Measurements from ENCODE around the gene DPF1.
A peak's percentile ranks its signal among the peaks of the same experiment; 100 is the strongest.

Gene DPF1

DNA sequence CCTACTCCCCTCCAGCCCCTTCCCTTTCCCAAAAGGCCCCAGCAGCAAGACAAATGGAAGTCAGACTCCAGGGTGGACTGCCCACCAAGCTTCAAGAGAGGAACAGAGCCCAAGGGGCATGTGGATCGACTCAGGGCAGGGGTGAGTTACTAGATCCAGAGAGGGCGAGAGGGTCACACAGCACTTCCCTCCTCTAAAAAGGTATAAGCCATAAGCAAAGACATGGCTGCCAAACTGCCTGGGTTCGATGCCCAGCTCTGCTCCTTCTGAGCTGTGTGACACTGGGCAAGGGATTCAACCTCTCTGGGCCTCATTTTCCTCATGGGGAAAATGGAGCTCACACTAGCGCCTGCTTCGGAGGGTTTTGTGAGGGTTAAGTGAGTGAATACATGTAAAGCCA is 28.4 kb upstream of the DPF1 start (continued):
- TF ChIP-seq CSDC2 (CRISPR knock-in tag; IDR thresholded peaks at IDR 0.05) (no peak), PPARA (CRISPR knock-in tag; IDR thresholded peaks at IDR 0.05; ENCODE audit: borderline replicate concordance) (no peak), ZNF565 (CRISPR knock-in tag; conservative IDR thresholded peaks at IDR 0.05; ENCODE audit: low read depth) (no peak), ESRRG (CRISPR knock-in tag; IDR thresholded peaks at IDR 0.05) (no peak), GLIS3 (CRISPR knock-in tag; IDR thresholded peaks at IDR 0.05) (no peak), SNAI2 (CRISPR knock-in tag; IDR thresholded peaks at IDR 0.05) (no peak), TOX (CRISPR knock-in tag; IDR thresholded peaks at IDR 0.05; ENCODE audit: borderline replicate concordance) (no peak)

DNA sequence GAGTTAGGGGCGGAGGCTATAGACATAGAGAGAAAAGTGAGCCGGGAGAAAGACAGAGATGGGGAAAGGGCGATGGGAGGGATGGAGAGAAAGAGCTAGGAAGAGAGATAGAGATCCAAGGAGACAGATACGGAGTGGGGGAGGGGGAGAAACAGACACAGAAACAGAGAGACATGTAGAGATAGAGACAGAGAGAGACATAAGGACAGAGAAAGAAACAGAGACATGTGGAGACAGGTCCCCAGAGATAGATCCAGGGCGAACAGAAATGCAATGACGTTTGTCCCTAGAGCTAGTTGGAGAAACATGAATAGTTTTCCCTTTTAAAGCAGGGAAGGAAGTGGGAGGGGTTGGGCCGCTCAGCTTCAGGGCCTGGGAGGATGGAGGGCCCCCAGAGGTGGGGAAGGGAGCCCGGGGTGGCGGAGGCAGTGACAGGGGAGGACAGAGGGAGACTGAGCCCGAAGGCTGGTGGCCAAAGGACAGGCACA is 27.6 kb upstream of the DPF1 start:
- no peak for TF ChIP-seq TOX (CRISPR knock-in tag; IDR thresholded peaks at IDR 0.05; ENCODE audit: borderline replicate concordance)
- no peak for TF ChIP-seq ZNF8 (CRISPR knock-in tag; IDR thresholded peaks at IDR 0.05)
- ATAC-seq = no peak

DNA sequence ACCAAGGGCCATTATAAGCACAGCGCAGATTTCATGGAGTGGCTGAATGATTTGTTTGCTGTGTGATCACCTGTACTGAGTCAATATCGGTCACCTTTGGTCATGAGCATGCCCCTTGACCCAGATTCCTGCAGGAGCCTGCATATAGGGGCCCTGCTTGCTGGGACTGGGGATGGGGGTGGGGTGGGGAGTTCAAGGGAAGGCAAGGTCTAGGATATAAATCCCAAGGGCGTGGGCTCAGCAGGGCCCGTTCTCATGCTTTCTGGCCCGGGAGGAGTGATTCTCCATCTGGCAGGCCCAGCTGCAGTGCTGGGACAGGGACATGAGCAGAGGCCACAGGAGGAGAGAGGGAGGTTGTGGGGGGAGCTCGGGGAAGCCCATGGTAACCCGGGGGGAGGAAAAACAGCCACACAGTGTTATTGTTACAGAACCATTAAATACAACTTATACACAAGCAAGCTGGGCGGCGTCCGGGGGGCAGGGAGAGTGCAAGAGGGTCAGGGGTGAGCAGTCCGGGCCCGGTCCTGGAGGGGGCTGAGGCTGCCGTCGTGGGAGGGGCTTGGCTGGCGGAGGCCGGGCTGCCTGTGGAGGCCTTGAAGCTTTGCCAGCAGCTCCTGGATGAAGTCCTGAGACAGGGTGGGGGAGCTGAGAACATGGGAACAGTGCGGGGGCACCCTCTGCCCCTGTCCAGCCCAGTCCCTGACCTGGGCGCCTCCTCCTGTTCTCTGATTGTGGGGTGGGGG is 27.0 kb upstream of the DPF1 start:
- TF ChIP-seq ESRRG (CRISPR knock-in tag; IDR thresholded peaks at IDR 0.05) = no peak
- no peak for TF ChIP-seq TOX (CRISPR knock-in tag; IDR thresholded peaks at IDR 0.05; ENCODE audit: borderline replicate concordance)
- TF ChIP-seq GLIS3 (CRISPR knock-in tag; IDR thresholded peaks at IDR 0.05) = no peak
- TF ChIP-seq SNAI2 (CRISPR knock-in tag; IDR thresholded peaks at IDR 0.05) = no peak
- TF ChIP-seq, protein P1, sequence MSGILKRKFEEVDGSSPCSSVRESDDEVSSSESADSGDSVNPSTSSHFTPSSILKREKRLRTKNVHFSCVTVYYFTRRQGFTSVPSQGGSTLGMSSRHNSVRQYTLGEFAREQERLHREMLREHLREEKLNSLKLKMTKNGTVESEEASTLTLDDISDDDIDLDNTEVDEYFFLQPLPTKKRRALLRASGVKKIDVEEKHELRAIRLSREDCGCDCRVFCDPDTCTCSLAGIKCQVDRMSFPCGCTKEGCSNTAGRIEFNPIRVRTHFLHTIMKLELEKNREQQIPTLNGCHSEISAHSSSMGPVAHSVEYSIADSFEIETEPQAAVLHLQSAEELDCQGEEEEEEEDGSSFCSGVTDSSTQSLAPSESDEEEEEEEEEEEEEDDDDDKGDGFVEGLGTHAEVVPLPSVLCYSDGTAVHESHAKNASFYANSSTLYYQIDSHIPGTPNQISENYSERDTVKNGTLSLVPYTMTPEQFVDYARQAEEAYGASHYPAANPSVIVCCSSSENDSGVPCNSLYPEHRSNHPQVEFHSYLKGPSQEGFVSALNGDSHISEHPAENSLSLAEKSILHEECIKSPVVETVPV (CRISPR knock-in tag; IDR thresholded peaks at IDR 0.05) = no peak
- TF ChIP-seq OSR1 (CRISPR knock-in tag; IDR thresholded peaks at IDR 0.05) = no peak
- no peak for TF ChIP-seq PPARA (CRISPR knock-in tag; IDR thresholded peaks at IDR 0.05; ENCODE audit: borderline replicate concordance)
- TF ChIP-seq, protein P2, sequence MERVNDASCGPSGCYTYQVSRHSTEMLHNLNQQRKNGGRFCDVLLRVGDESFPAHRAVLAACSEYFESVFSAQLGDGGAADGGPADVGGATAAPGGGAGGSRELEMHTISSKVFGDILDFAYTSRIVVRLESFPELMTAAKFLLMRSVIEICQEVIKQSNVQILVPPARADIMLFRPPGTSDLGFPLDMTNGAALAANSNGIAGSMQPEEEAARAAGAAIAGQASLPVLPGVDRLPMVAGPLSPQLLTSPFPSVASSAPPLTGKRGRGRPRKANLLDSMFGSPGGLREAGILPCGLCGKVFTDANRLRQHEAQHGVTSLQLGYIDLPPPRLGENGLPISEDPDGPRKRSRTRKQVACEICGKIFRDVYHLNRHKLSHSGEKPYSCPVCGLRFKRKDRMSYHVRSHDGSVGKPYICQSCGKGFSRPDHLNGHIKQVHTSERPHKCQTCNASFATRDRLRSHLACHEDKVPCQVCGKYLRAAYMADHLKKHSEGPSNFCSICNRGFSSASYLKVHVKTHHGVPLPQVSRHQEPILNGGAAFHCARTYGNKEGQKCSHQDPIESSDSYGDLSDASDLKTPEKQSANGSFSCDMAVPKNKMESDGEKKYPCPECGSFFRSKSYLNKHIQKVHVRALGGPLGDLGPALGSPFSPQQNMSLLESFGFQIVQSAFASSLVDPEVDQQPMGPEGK (CRISPR knock-in tag; IDR thresholded peaks at IDR 0.05; ENCODE audit: borderline replicate concordance) = no peak
- no peak for TF ChIP-seq CSDC2 (CRISPR knock-in tag; IDR thresholded peaks at IDR 0.05)
- no peak for TF ChIP-seq RARB (CRISPR knock-in tag; IDR thresholded peaks at IDR 0.05)
- TF ChIP-seq BACH2 (CRISPR knock-in tag; IDR thresholded peaks at IDR 0.05; ENCODE audit: borderline replicate concordance) = no peak
- TF ChIP-seq ARNTL (CRISPR knock-in tag; IDR thresholded peaks at IDR 0.05; ENCODE audit: borderline replicate concordance, low read depth) = no peak
- no peak for TF ChIP-seq ZFP3 (CRISPR knock-in tag; IDR thresholded peaks at IDR 0.05)
- TF ChIP-seq ZNF8 (CRISPR knock-in tag; IDR thresholded peaks at IDR 0.05) = no peak
- TF ChIP-seq, protein P3, sequence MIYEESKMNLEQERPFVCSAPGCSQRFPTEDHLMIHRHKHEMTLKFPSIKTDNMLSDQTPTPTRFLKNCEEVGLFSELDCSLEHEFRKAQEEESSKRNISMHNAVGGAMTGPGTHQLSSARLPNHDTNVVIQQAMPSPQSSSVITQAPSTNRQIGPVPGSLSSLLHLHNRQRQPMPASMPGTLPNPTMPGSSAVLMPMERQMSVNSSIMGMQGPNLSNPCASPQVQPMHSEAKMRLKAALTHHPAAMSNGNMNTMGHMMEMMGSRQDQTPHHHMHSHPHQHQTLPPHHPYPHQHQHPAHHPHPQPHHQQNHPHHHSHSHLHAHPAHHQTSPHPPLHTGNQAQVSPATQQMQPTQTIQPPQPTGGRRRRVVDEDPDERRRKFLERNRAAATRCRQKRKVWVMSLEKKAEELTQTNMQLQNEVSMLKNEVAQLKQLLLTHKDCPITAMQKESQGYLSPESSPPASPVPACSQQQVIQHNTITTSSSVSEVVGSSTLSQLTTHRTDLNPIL (CRISPR knock-in tag; IDR thresholded peaks at IDR 0.05; ENCODE audit: low read depth) = no peak
- TF ChIP-seq ZNF70 (CRISPR knock-in tag; IDR thresholded peaks at IDR 0.05) = no peak
- TF ChIP-seq, protein P4, sequence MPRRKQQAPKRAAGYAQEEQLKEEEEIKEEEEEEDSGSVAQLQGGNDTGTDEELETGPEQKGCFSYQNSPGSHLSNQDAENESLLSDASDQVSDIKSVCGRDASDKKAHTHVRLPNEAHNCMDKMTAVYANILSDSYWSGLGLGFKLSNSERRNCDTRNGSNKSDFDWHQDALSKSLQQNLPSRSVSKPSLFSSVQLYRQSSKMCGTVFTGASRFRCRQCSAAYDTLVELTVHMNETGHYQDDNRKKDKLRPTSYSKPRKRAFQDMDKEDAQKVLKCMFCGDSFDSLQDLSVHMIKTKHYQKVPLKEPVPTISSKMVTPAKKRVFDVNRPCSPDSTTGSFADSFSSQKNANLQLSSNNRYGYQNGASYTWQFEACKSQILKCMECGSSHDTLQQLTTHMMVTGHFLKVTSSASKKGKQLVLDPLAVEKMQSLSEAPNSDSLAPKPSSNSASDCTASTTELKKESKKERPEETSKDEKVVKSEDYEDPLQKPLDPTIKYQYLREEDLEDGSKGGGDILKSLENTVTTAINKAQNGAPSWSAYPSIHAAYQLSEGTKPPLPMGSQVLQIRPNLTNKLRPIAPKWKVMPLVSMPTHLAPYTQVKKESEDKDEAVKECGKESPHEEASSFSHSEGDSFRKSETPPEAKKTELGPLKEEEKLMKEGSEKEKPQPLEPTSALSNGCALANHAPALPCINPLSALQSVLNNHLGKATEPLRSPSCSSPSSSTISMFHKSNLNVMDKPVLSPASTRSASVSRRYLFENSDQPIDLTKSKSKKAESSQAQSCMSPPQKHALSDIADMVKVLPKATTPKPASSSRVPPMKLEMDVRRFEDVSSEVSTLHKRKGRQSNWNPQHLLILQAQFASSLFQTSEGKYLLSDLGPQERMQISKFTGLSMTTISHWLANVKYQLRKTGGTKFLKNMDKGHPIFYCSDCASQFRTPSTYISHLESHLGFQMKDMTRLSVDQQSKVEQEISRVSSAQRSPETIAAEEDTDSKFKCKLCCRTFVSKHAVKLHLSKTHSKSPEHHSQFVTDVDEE (CRISPR knock-in tag; IDR thresholded peaks at IDR 0.05) = no peak
- no peak for TF ChIP-seq TCF4 (CRISPR knock-in tag; IDR thresholded peaks at IDR 0.05; ENCODE audit: borderline replicate concordance)
- no peak for ATAC-seq

DNA sequence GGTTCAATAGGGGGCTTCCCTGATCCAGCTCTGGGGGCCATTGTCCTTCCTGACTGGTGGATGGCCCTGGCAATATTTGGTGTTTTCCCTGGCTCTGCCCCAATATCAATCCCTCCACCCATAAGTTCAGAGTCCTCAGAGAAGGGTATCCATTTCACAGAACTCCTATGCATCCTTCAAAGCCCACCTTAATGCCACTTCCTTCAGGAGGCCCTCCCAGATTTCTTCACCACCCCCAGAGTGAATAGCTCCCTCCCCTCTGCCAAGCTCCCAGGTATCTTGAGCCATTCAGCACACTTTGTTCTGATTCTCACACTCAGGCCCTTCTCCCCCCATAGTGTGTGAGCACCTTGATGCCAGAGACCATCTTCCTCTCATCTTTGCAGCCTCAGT is 26.4 kb upstream of the DPF1 start:
- ATAC-seq = no peak
- TF ChIP-seq TCF4 (CRISPR knock-in tag; IDR thresholded peaks at IDR 0.05; ENCODE audit: borderline replicate concordance) (no peak), OSR1 (CRISPR knock-in tag; IDR thresholded peaks at IDR 0.05) (no peak), CSDC2 (CRISPR knock-in tag; IDR thresholded peaks at IDR 0.05) (no peak), ZNF565 (CRISPR knock-in tag; conservative IDR thresholded peaks at IDR 0.05; ENCODE audit: low read depth) (no peak), ZFP3 (CRISPR knock-in tag; IDR thresholded peaks at IDR 0.05) (peak; percentile 99)
- TF ChIP-seq, protein P1 (CRISPR knock-in tag; IDR thresholded peaks at IDR 0.05) = no peak
